Smooth muscle cell (in vitro differentiated cells): ENCODE measurements around the gene SLC39A5. TPM values are rescaled to one million over a fixed set of nuclear protein-coding genes. Genes with fewer than 3 reads are reported as not detected.
A peak's percentile ranks its signal among the peaks of the same experiment; 100 is the strongest.

Source experiments
- DNase-seq: peaks from one replicate; lab custom pipeline; 2025; ENCODE audit not compliant: unreplicated experiment; lab: John Stamatoyannopoulos, UW
- H2AFZ ChIP-seq: fragments of 200-600 bp; sonication (generic); 2 replicates; pipeline ENCODE4 v1.6.0; 2016; ENCODE audit warnings: antibody characterized with exemption, low read depth, mild to moderate bottlenecking
- H3F3A ChIP-seq: fragments of 200-600 bp; sonication (generic); 2 replicates; pipeline ENCODE4 v1.6.0; 2017; ENCODE audit warnings: antibody characterized with exemption, low read depth
- H3K27ac ChIP-seq: fragments of 200-600 bp; sonication (generic); 2 replicates; pipeline ENCODE4 v1.5.1; 2016; ENCODE audit warnings: low read depth, mild to moderate bottlenecking
- H3K27me3 ChIP-seq: fragments of 200-600 bp; sonication (generic); 2 replicates; pipeline ENCODE4 v1.6.1; 2016; ENCODE audit warnings: low read depth, mild to moderate bottlenecking
- H3K36me3 ChIP-seq: fragments of 200-600 bp; sonication (generic); 2 replicates; pipeline ENCODE4 v1.5.1; 2016; ENCODE audit warnings: low read depth
- H3K4me1 ChIP-seq: fragments of 200-600 bp; sonication (generic); 2 replicates; pipeline ENCODE4 v1.5.1; 2016; ENCODE audit warnings: low read depth
- H3K4me2 ChIP-seq: fragments of 200-600 bp; sonication (generic); 2 replicates; pipeline ENCODE4 v1.6.0; 2016; ENCODE audit warnings: mild to moderate bottlenecking
- H3K4me3 ChIP-seq: fragments of 200-600 bp; sonication (generic); 2 replicates; pipeline ENCODE4 v1.5.1; 2016; ENCODE audit warnings: mild to moderate bottlenecking
- H3K79me2 ChIP-seq: fragments of 200-600 bp; sonication (generic); 2 replicates; pipeline ENCODE4 v1.6.0; 2016; ENCODE audit warnings: low read depth, mild to moderate bottlenecking
- H3K9ac ChIP-seq: fragments of 200-600 bp; sonication (generic); 2 replicates; pipeline ENCODE4 v1.6.0; 2016; ENCODE audit warnings: low read depth
- H3K9me3 ChIP-seq: fragments of 200-600 bp; sonication (generic); replicated peaks from 2 replicates; pipeline ENCODE4 v1.5.1; 2016; ENCODE audit warnings: low read depth
- H4K20me1 ChIP-seq: fragments of 200-600 bp; sonication (generic); 2 replicates; pipeline ENCODE4 v1.6.0; 2016; ENCODE audit warnings: low read depth
- WGBS: methylation state at CpG from one replicate; pipeline ENCODE4 v1.1.7; 2016; ENCODE audit warnings: low lambda C conversion rate; 5-methylcytosine and 5-hydroxymethylcytosine counted together
- polyA plus RNA-seq: library from polyadenylated mRNA; unstranded; fragments of >200 nt; fragmentation: Nextera tagmentation; extraction: Ambion mirVana; gene quantifications from 2 replicates; pipeline ENCODE4 v1.2.1, GENCODE V29; 2016
- total RNA-seq: library from RNA; depleted of rRNA; stranded (reverse); fragments of >200 nt; gene quantifications from 2 replicates; pipeline ENCODE4 v1.2.3, GENCODE V29; 2014
- TF ChIP-seq, protein P1 (sequence below): fragments of 200-600 bp; sonication (generic); IDR thresholded peaks from 2 replicates; pipeline ENCODE4 v1.5.1; 2017; ENCODE audit warnings: borderline replicate concordance, mild to moderate bottlenecking, antibody characterized with exemption; ENCODE audit not compliant: insufficient read depth, poor library complexity, severe bottlenecking

The SLC39A5 gene
- total and polyA plus RNA-seq, 2 experiments from 2014 or later: 0.36 TPM; not detected in 1

DNA sequence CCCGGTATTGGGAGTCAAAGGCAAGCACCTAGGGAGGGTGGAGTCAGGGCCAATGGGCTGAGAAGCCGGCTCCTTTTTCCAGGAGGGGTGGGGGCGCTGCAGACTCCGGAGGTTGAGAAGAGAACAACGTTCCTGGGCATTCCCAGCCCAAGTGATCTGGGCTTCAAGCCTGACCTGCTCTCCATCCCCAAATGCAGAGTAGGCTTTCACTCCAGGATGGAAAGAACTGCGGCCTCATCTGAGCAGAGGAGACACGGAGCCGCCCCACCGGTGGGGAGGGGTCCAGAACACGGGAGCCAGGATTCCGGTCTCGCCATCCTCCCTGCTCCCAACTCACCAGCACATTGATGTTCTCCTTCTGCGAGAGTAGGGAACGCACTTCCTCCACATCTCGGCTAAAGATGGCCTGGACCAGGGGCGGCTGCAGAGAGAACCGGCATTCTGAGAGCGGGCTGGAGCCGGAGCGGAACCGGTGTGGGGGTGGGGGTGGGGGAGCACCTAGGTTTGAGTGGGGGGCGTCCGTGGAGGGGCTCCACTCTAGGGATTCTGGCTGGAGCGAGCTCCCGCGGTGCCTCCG is 27.7 kb downstream of the SLC39A5 start:
- H4K20me1 ChIP-seq: peaks cover 45% of the 10 kb centered on the region
- H3K4me2 ChIP-seq: peak overlapping the region; percentile 99
- WGBS: under 1% methylated on average over 26 of the region's 27 CpGs
- H3K9ac ChIP-seq: peak overlapping the region; percentile 87
- H2AFZ ChIP-seq: peak overlapping the region; percentile 72
- H3K4me3 ChIP-seq: peak overlapping the region; percentile 99
- peaks cover 13% of the 10 kb centered on the region for H3K36me3 ChIP-seq
- H3K27me3 ChIP-seq: no peaks in the 10 kb centered on the region
- H3K4me1 ChIP-seq: peaks cover 19% of the 10 kb centered on the region
- no peaks in the 10 kb centered on the region for H3K9me3 ChIP-seq
- no peak for DNase-seq
- peaks cover 29% of the 10 kb centered on the region for H3K79me2 ChIP-seq
- TF ChIP-seq, protein P1, sequence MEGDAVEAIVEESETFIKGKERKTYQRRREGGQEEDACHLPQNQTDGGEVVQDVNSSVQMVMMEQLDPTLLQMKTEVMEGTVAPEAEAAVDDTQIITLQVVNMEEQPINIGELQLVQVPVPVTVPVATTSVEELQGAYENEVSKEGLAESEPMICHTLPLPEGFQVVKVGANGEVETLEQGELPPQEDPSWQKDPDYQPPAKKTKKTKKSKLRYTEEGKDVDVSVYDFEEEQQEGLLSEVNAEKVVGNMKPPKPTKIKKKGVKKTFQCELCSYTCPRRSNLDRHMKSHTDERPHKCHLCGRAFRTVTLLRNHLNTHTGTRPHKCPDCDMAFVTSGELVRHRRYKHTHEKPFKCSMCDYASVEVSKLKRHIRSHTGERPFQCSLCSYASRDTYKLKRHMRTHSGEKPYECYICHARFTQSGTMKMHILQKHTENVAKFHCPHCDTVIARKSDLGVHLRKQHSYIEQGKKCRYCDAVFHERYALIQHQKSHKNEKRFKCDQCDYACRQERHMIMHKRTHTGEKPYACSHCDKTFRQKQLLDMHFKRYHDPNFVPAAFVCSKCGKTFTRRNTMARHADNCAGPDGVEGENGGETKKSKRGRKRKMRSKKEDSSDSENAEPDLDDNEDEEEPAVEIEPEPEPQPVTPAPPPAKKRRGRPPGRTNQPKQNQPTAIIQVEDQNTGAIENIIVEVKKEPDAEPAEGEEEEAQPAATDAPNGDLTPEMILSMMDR: peak; percentile 5
- peaks cover 15% of the 10 kb centered on the region for H3F3A ChIP-seq
- peak overlapping the region; percentile 68 for H3K27ac ChIP-seq

DNA sequence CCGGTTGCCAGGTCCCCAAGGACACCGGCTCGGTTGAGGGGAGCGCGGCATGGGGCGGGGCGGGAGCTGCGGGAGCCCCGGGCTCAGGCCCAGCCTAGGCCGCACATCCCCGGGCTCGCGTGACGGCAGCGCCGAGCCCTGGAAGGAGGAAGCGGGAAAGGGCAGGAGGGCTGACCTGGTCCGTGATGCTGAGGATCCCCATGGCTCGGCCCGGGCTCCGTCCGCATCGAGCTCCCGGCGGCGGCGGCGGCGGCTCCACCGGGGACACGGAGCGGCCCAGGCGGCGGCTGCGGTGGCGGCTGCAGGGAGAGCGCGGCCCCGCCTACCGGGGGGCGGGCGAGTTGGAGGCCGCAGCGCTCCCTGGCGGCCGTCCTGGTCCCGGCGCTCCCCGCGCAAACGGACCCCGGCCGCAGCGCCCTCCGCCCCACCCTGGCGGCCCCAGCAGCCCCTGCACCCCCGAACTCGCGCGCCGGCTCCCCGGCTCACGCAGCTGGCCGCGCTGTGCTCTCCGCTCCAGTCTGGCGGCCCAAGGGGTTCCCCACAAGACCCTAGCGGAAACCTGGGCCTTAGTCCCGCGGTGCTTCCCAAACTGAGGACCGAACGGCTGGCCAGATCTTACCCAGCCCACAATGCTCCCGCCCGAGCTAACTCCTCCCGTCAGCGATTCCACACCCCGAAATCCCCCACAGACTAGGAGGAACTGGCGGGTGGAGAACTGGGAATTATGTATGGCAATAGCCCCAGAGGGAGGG is 28.4 kb downstream of the SLC39A5 start, which contains the start of gene ANKRD52:
ANKRD52 (minus strand) TSS at position 317 of the 752 bp plus-strand sequence; CDS start at position 202, 115 bp downstream.
- Histone ChIP-seq H3K4me3 (peak within 1 kb of the TSS; percentile 99), H4K20me1 (peaks cover 39% of the 10 kb centered on the region), H2AFZ (peak within 1 kb of the TSS; percentile 100), H3K4me2 (peak within 1 kb of the TSS; percentile 99), H3K27ac (peak within 1 kb of the TSS; percentile 69), H3K36me3 (peaks cover 7% of the 10 kb centered on the region), H3K9ac (peak within 1 kb of the TSS; percentile 87), H3K27me3 (no peaks in the 10 kb centered on the region), H3K9me3 (no peaks in the 10 kb centered on the region), H3K79me2 (peaks cover 29% of the 10 kb centered on the region), H3F3A (peaks cover 15% of the 10 kb centered on the region), H3K4me1 (peaks cover 19% of the 10 kb centered on the region)
- TF ChIP-seq, protein P1: peak; percentile 66
- WGBS: under 1% methylated on average over 27 of the region's 78 CpGs
- DNase-seq: peak; percentile 85

DNA sequence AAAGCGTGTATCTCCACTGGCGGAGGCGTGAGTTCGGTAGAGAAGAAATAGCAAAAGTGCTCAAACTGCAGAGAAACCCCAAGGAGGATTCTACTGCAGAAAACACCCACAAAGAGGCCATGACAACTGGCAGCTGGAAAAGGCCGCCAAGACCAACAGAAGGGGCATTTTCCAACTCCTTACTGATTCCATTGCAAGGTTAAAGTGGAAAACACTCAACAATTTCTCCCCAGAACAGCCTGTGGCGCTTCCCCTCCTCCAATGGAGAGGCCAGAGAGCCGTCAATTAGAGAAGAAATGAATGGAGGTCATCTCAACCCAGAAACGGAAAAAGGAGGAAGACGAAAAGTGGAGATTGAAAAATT is 29.0 kb downstream of the SLC39A5 start:
- Histone ChIP-seq H3F3A (peaks cover 15% of the 10 kb centered on the region), H3K27me3 (no peaks in the 10 kb centered on the region), H2AFZ (peak overlapping the region; percentile 100), H4K20me1 (peaks cover 35% of the 10 kb centered on the region), H3K27ac (peak overlapping the region; percentile 69), H3K79me2 (peaks cover 29% of the 10 kb centered on the region), H3K4me1 (peaks cover 19% of the 10 kb centered on the region), H3K9me3 (no peaks in the 10 kb centered on the region), H3K4me2 (peak overlapping the region; percentile 99), H3K4me3 (peak overlapping the region; percentile 99), H3K9ac (peak overlapping the region; percentile 87), H3K36me3 (peaks cover 3% of the 10 kb centered on the region)
- DNase-seq: no peak
- TF ChIP-seq, protein P1: no peak
- WGBS: 28% methylated on average over 9 of the region's 9 CpGs
